Measurements from ENCODE around the gene RLN1. TPM values are rescaled to one million over a fixed set of nuclear protein-coding genes. Genes with fewer than 3 reads are reported as not detected.
"Not testable (repeated sequence)": the region's sequence is repeated elsewhere in the genome, so short reads cannot be mapped to it uniquely, and the experiment has no call there.

Gene RLN1
- total and polyA plus RNA-seq, 2 of the 4 experiments (the other 2 are of a cell fraction), result not detected

GRCh38 chr9:5331276-5331675, 8.4 kb downstream of the RLN1 start:
- H3K36me3 ChIP-seq (ENCODE audit: control insufficient read depth, insufficient read depth, low read length); H2AK9ac ChIP-seq (replicated peaks; ENCODE audit: low read depth, low read length, poor library complexity); H3K9me3 ChIP-seq (ENCODE audit: control insufficient read depth, insufficient read depth, low read length); BruUV-seq (replicated peaks); ATAC-seq (ENCODE audit: low read depth); H3K27ac ChIP-seq (ENCODE audit: insufficient read depth, low read length); H4K5ac ChIP-seq (ENCODE audit: low read depth, low read length); H3K14ac ChIP-seq (replicated peaks; ENCODE audit: low read depth, low read length); H2BK15ac ChIP-seq (ENCODE audit: low read depth, low read length); H3K4me3 ChIP-seq (ENCODE audit: insufficient read depth, low read depth, low read length); H3K27me3 ChIP-seq (ENCODE audit: control insufficient read depth, insufficient read depth, low read length); H3K9ac ChIP-seq (ENCODE audit: low read depth, low read length); H3K56ac ChIP-seq (ENCODE audit: extremely low read depth, insufficient read depth, low read length); H3K79me1 ChIP-seq (ENCODE audit: low read depth in 1 of 2, low read length in 2 of 2); H2BK120ac ChIP-seq (ENCODE audit: low read depth, low read length); H3K4ac ChIP-seq (ENCODE audit: low read depth, low read length); H2BK5ac ChIP-seq (ENCODE audit: low read depth, low read length, poor library complexity, severe bottlenecking); H3K4me2 ChIP-seq (ENCODE audit: low read depth, low read length); H2AFZ ChIP-seq (replicated peaks; ENCODE audit: low read length, poor library complexity); H4K8ac ChIP-seq (ENCODE audit: low read depth in 2 of 2, low read length in 2 of 2); POLR2A ChIA-PET (ENCODE audit: unreplicated experiment); H4K91ac ChIP-seq (ENCODE audit: insufficient read depth, low read depth, low read length); dilution Hi-C loops (cut with HindIII; ENCODE audit: low sequenced_read_pairs, unreplicated experiment); H3K9me1 ChIP-seq (ENCODE audit: insufficient read depth, low read length); H2AK5ac ChIP-seq (ENCODE audit: low read depth, low read length); H3K23ac ChIP-seq (ENCODE audit: low read depth, low read length); H3K4me1 ChIP-seq (ENCODE audit: control insufficient read depth, insufficient read depth, low read length); DNase-seq; H3K18ac ChIP-seq (ENCODE audit: low read depth, low read length); intact Hi-C loops (cut with micrococcal nuclease); H2BK20ac ChIP-seq (ENCODE audit: low read depth, low read length); in situ Hi-C loops (cut with MboI; ENCODE audit: low sequenced_read_pairs); H4K20me1 ChIP-seq (ENCODE audit: insufficient read depth, low read length): not testable (repeated sequence)
- no CpG with 5 or more reads among the region's 3 CpGs for WGBS, 2 experiments (ENCODE audit: extremely low coverage in 2 of 2, insufficient read length in 1 of 2)
- CTCF ChIA-PET, result interaction anchor here (0.8 kb wide), 1 partner anchor 26 kb away, joined by 4 read pairs; no protein-coding TSS in a partner anchor

All from IMR-90 (cell line).